NCI-H1092 treated with DMSO at 0.1 percent for 48 hours (cell line): ENCODE results near the gene GPR17.

Experiments used
- DNase-seq: peaks from one replicate; lab custom pipeline; 2025; lab: John Stamatoyannopoulos, UW

The GPR17 gene

GRCh38 chr2:127671557-127672302, 25.8 kb downstream of the GPR17 start:
- no peak for DNase-seq

GRCh38 chr2:127672341-127673224, 26.6 kb downstream of the GPR17 start:
- no peak for DNase-seq

GRCh38 chr2:127673291-127674069, 27.5 kb downstream of the GPR17 start:
- DNase-seq = no peak

GRCh38 chr2:127674241-127675209, 28.6 kb downstream of the GPR17 start:
- no peak for DNase-seq

- DNase-seq = peak; percentile 5
Observed at GRCh38 chr2:127675331-127676261, 29.6 kb downstream of the GPR17 start, which contains the start of gene LIMS2. Gene LIMS2, minus strand, starts transcription at chr2:127675530. Its CDS starts 506 bp downstream, at chr2:127675024.

- DNase-seq = no peak
Observed at GRCh38 chr2:127676906-127677305, 31.0 kb downstream of the GPR17 start.

GRCh38 chr2:127678531-127678930, 32.6 kb downstream of the GPR17 start:
- no peak for DNase-seq

GRCh38 chr2:127678991-127679390, 33.0 kb downstream of the GPR17 start:
- DNase-seq = no peak

- DNase-seq = no peak
Observed at GRCh38 chr2:127679680-127680361, 33.9 kb downstream of the GPR17 start.

GRCh38 chr2:127680706-127681287, 34.8 kb downstream of the GPR17 start:
- DNase-seq = no peak

GRCh38 chr2:127681288-127681804, 35.4 kb downstream of the GPR17 start:
- no peak for DNase-seq

- no peak for DNase-seq
Observed at GRCh38 chr2:127681976-127682857, 36.3 kb downstream of the GPR17 start.

GRCh38 chr2:127683056-127683455, 37.1 kb downstream of the GPR17 start:
- no peak for DNase-seq

GRCh38 chr2:127683757-127684156, 37.8 kb downstream of the GPR17 start:
- DNase-seq = no peak

GRCh38 chr2:127685410-127686080, 39.6 kb downstream of the GPR17 start:
- DNase-seq = no peak

GRCh38 chr2:127688405-127688804, 42.5 kb downstream of the GPR17 start:
- no peak for DNase-seq

- DNase-seq = no peak
Observed at GRCh38 chr2:127690696-127691095, 44.7 kb downstream of the GPR17 start.
